ENCODE data around the gene CLDN24.

CLDN24 gene

GRCh38 chr4:183286590-183287308, 35.5 kb downstream of the CLDN24 start:
- no peak for TF ChIP-seq CTCF (IDR thresholded peaks at IDR 0.05; ENCODE audit: control extremely low read depth, extremely low read depth, low read depth, missing control alignments)
- ChIA-PET POLR2A (no interaction called here), CTCF (interaction anchor here (1.7 kb wide), 1 partner anchor 25 kb away, joined by 6 read pairs; no protein-coding TSS in a partner anchor)
- no peak for DNase-seq (ENCODE audit: extremely low spot score)

GRCh38 chr4:183285886-183286285, 36.3 kb downstream of the CLDN24 start:
- no peak for TF ChIP-seq CTCF (IDR thresholded peaks at IDR 0.05; ENCODE audit: control extremely low read depth, extremely low read depth, low read depth, missing control alignments)
- no peak for DNase-seq (ENCODE audit: extremely low spot score)
- ChIA-PET CTCF (interaction anchor here (1.7 kb wide), 1 partner anchor 24 kb away, joined by 6 read pairs; no protein-coding TSS in a partner anchor), POLR2A (no interaction called here)

- TF ChIP-seq CTCF (IDR thresholded peaks at IDR 0.05; ENCODE audit: control extremely low read depth, extremely low read depth, low read depth, missing control alignments) = no peak
- no peak for DNase-seq (ENCODE audit: extremely low spot score)
- ChIA-PET POLR2A (no interaction called here), CTCF (no interaction called here)
Measured at GRCh38 chr4:183284965-183285364, 37.3 kb downstream of the CLDN24 start.

GRCh38 chr4:183284258-183284785, 37.9 kb downstream of the CLDN24 start:
- CTCF ChIA-PET = no interaction called here
- POLR2A ChIA-PET = no interaction called here
- TF ChIP-seq CTCF (IDR thresholded peaks at IDR 0.05; ENCODE audit: control extremely low read depth, extremely low read depth, low read depth, missing control alignments) = no peak
- no peak for DNase-seq (ENCODE audit: extremely low spot score)

GRCh38 chr4:183276106-183276505, 46.1 kb downstream of the CLDN24 start:
- no peak for TF ChIP-seq CTCF (IDR thresholded peaks at IDR 0.05; ENCODE audit: control extremely low read depth, extremely low read depth, low read depth, missing control alignments)
- CTCF ChIA-PET = interaction anchor here (1.1 to 1.4 kb wide), 2 partner anchors 14 to 339 kb away, joined by 3 read pairs; no protein-coding TSS in a partner anchor
- DNase-seq (ENCODE audit: extremely low spot score) = no peak
- POLR2A ChIA-PET = no interaction called here

GRCh38 chr4:183272384-183272783, 49.8 kb downstream of the CLDN24 start:
- DNase-seq (ENCODE audit: extremely low spot score) = no peak
- CTCF ChIA-PET = interaction anchor here (3.4 kb wide), 1 partner anchor 10 kb away, joined by 15 read pairs; no protein-coding TSS in a partner anchor
- POLR2A ChIA-PET = no interaction called here
- TF ChIP-seq CTCF (IDR thresholded peaks at IDR 0.05; ENCODE audit: control extremely low read depth, extremely low read depth, low read depth, missing control alignments) = no peak

Measured in GM10248 (cell line).